GM19467 (cell line): ENCODE measurements around the gene APCDD1.

Source experiments
- ATAC-seq: cut with Tn5 transposase; IDR thresholded peaks from one replicate; pipeline ENCODE4 v1.9.1; 2021; ENCODE audit warnings: mild to moderate bottlenecking, moderate library complexity; ENCODE audit not compliant: unreplicated experiment

The APCDD1 gene

GRCh38 chr18:10431680-10432079 lies 22.8 kb upstream of the APCDD1 start:
- ATAC-seq = no peak

- ATAC-seq = no peak
Observed at GRCh38 chr18:10432781-10433180, 21.7 kb upstream of the APCDD1 start.

- ATAC-seq = no peak
Observed at GRCh38 chr18:10436160-10436559, 18.3 kb upstream of the APCDD1 start.

- ATAC-seq = no peak
Observed at GRCh38 chr18:10437837-10438236, 16.6 kb upstream of the APCDD1 start.

GRCh38 chr18:10439898-10440297 lies 14.5 kb upstream of the APCDD1 start:
- ATAC-seq = no peak

- no peak for ATAC-seq
Observed at GRCh38 chr18:10440884-10441283, 13.6 kb upstream of the APCDD1 start.

GRCh38 chr18:10441472-10441871 lies 13.0 kb upstream of the APCDD1 start:
- ATAC-seq = no peak

GRCh38 chr18:10442551-10442971 lies 11.9 kb upstream of the APCDD1 start:
- no peak for ATAC-seq

GRCh38 chr18:10443001-10443400 lies 11.4 kb upstream of the APCDD1 start:
- no peak for ATAC-seq

GRCh38 chr18:10444314-10445006 lies 10.0 kb upstream of the APCDD1 start:
- no peak for ATAC-seq

GRCh38 chr18:10449396-10449795 lies 5.0 kb upstream of the APCDD1 start:
- ATAC-seq = no peak

- no peak for ATAC-seq
Observed at GRCh38 chr18:10450986-10451385, 3.4 kb upstream of the APCDD1 start.

- ATAC-seq = no peak
Observed at GRCh38 chr18:10453261-10453805, 1.1 kb upstream of the APCDD1 start.

- ATAC-seq = no peak
Observed at GRCh38 chr18:10454681-10455557, 484 bp downstream of the APCDD1 start.

- ATAC-seq = no peak
Observed at GRCh38 chr18:10455726-10456453, 1.5 kb downstream of the APCDD1 start.

GRCh38 chr18:10456718-10457117 lies 2.3 kb downstream of the APCDD1 start:
- ATAC-seq = no peak

- no peak for ATAC-seq
Observed at GRCh38 chr18:10457128-10457527, 2.7 kb downstream of the APCDD1 start.

- ATAC-seq = no peak
Observed at GRCh38 chr18:10457767-10458166, 3.3 kb downstream of the APCDD1 start.

- no peak for ATAC-seq
Observed at GRCh38 chr18:10458691-10459090, 4.3 kb downstream of the APCDD1 start.

GRCh38 chr18:10459587-10459986 lies 5.2 kb downstream of the APCDD1 start:
- ATAC-seq = no peak

- no peak for ATAC-seq
Observed at GRCh38 chr18:10460414-10461018, 6.1 kb downstream of the APCDD1 start.
